KOPT-K1 (cell line): ENCODE results near the gene LSMEM2.
"Not testable (repeated sequence)": the region's sequence is repeated elsewhere in the genome, so short reads cannot be mapped to it uniquely, and the experiment has no call there.

Experiments
- H3K27ac ChIP-seq: fragments of 200-600 bp; sonication (generic); 2 replicates; pipeline ENCODE4 v1.5.1; 2016; ENCODE audit warnings: antibody characterized with exemption, mild to moderate bottlenecking, low read depth, low read length; ENCODE audit not compliant: poor library complexity, severe bottlenecking
- H3K36me3 ChIP-seq: fragments of 200-600 bp; sonication (generic); 2 replicates; pipeline ENCODE4 v1.5.1; 2017; ENCODE audit warnings: antibody characterized with exemption, mild to moderate bottlenecking, low read length, moderate library complexity; ENCODE audit not compliant: insufficient read depth
- H3K9me3 ChIP-seq: fragments of 200-600 bp; sonication (generic); 2 replicates; pipeline ENCODE4 v1.5.1; 2017; ENCODE audit warnings: antibody characterized with exemption, low read length, mild to moderate bottlenecking; ENCODE audit not compliant: insufficient read depth, poor library complexity, severe bottlenecking

LSMEM2 gene

DNA sequence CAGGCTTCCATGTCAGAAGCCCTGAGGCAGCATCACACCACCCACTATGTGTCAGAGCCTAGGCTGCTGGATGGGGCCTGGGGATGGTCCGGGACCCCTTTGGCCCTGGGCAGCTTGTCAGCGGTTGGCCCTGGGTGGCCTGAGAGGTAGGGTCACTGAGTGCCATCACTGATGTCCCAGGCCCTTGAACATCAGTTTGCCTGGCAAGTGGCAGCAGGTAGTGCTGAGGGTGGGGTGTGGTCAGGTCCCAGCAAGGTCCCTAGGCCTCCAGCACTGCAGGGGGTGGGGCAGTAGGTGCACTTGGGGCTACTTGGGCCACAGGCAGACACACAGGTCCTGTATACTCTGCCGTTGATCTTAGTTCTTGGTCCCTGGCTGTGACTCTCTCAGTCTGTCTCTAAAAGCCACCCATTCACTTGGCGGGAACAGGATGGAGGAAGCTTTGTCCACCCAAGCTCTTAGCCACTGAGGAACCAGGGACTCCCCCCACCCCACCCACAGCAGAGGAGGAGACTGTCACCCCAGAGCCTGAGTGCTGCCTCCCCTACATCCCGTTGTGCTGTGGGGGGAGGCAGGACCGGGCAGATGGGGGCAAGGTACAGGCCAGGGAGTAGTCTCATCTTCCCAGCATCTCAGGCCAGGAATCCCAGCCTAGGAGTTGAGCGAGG, 37.0 kb upstream of the LSMEM2 start:
- peaks cover 57% of the 10 kb centered on the region for H3K36me3 ChIP-seq
- H3K9me3 ChIP-seq = no peaks in the 10 kb centered on the region
- peak overlapping the region; percentile 36 for H3K27ac ChIP-seq

GRCh38 chr3:50242381-50242770, 36.5 kb upstream of the LSMEM2 start:
- Histone ChIP-seq H3K27ac (peak overlapping the region; percentile 36), H3K9me3 (no peaks in the 10 kb centered on the region), H3K36me3 (peaks cover 61% of the 10 kb centered on the region)

DNA sequence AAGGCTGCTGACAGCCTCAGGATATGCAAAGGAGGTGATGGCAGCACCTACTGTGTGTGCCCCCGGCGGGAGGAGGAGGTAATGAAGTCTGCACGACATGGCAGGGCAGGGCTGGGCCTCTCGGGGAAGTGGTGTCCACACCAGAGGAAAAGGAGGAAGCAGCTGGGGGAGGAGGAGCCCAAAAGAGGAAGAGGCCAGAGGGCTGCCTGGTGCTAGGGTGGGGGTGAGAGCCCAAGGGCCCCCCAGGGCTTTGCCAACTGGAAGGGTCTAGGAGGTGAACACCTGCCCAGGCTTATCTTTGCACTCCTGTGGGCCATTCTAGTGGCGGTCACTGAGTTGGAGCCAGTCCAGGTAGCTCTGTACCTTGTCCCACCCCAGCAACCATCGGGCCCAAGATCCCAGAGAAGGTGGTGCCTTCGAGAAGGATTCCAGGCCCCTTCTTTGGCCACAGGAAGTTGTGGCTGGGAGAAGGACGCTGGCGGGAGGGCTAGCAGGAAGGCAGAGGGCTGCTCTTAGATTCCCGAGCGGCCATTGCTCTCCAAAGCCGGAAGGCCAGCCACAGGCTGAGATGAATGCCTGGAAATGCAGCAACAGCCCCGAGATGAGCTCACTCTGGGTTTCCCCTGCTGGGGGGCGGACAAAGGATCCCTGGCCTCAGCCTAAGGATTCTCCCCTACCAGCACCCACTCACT, 35.9 kb upstream of the LSMEM2 start:
- peak overlapping the region; percentile 36 for H3K27ac ChIP-seq
- peaks cover 67% of the 10 kb centered on the region for H3K36me3 ChIP-seq
- H3K9me3 ChIP-seq = no peaks in the 10 kb centered on the region

DNA sequence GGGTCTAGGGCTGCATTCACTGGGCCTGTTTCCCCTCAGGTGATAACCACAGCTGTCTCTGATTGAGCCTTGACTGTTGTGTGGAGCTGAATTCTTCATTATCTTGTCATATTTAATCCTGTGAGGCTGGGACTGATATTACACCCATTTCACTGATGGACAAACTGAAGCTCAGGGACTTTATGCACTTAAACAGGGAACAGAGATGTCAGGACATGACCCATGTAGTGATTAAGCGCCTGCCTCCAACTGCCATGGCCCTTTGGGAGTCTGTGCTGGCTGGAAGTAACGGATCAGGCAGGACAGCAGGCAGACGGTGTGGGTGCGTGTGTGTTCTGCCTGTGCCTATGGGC, 35.4 kb upstream of the LSMEM2 start:
- peaks cover 72% of the 10 kb centered on the region for H3K36me3 ChIP-seq
- H3K9me3 ChIP-seq = no peaks in the 10 kb centered on the region
- H3K27ac ChIP-seq = peak overlapping the region; percentile 36

DNA sequence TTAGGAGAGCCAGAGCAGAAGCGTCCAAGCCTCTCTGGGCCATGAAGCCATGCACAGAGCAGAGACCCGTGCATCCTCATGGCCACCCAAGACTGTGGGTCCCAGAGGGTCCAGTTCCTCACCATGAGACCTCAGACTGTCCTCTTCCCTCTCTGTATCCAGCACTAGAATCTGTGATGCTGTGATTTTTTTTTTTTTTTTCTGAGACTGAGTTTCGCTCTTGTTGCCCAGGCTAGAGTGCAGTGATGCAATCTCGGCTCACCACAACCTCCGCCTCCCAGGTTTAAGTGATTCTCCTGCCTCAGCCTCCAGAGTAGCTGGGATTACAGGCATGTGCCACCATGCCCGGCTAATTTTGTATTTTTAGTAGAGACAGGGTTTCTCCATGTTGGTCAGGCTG, 34.1 kb upstream of the LSMEM2 start:
- not testable (repeated sequence) for H3K9me3 ChIP-seq
- Histone ChIP-seq H3K27ac (peak overlapping the region; percentile 7), H3K36me3 (peaks cover 73% of the 10 kb centered on the region)

DNA sequence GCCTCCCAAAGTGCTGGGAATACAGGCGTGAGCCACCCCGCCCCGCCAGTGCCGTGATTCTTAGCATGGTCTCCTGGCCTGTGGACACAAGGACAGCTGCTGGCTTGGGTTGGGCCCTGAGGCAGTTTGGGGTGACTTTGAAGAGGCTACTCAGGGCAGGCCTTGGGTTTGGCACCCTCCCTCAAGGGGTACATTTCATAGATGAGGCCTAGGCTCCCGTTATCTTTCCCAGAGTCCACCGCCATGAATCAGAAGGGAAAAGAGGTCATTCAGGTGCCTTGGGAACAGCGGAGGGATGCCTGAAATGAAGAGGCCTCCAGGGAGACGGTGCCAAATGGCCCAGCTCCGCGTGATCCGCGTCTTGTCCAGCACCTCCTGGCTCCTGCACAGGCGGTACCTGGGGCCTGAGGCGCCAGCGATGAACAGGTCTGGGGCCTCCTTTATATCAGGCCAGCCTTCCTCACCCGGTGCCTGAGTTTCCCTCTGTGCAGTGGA, 33.6 kb upstream of the LSMEM2 start:
- Histone ChIP-seq H3K36me3 (peaks cover 73% of the 10 kb centered on the region), H3K27ac (peak overlapping the region; percentile 75), H3K9me3 (no peaks in the 10 kb centered on the region)

DNA sequence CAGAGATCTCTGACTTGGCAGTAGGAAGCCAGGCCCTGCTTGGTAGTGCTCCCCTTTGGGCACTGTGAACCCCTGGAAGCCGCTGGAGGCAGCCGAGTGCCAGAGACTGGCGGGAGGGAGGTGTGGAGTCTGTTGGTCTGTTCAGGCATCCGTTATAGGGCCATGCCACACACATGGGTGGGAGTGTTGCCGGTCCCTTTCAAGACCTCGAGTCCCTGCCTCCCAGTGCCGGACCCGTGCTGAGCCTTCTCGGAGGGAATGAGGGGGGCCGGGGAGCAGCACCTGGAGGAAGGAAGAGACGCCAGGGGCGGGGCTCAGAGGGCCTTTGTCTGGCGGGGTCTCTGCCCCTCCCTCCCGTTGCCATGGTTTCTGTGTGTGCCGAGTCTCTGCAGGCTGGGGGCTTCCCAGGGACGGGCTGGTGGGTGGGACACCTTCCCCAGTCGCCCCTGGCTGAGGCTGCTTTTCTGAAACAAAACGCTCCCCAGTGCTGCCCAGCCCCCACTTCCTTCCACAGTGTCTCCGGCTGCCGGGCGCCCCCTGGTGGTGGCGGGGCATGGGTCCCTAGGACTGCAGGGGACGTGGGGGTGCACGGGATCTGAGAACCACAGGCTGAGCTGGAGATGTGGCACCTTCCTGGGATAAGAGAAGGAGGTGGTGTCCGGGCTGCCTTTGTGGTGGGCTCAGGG, 32.9 kb upstream of the LSMEM2 start:
- peaks cover 73% of the 10 kb centered on the region for H3K36me3 ChIP-seq
- no peaks in the 10 kb centered on the region for H3K9me3 ChIP-seq
- peak overlapping the region; percentile 75 for H3K27ac ChIP-seq

DNA sequence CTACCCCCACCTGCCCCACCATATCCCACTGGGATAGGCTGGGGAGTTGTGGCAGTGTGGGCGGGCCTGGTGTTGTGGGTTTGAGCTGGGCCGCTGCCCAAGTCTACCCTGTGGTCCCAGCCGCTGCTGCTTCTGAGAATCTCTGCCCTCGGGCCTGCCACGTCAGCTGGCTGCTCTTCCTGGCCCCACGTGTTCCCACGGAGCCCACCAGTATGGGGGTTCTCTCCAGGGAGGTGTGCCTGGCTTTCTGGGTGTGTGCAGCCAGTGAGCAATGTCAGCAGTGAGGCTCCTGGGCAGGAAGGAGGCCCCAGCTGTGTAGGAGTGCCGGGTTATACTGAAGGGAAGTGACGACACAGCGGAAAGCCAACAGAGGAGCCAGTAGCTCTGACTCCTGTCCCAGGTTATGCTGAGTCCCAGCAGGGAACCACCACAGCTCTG, 32.4 kb upstream of the LSMEM2 start:
- peaks cover 73% of the 10 kb centered on the region for H3K36me3 ChIP-seq
- peak overlapping the region; percentile 75 for H3K27ac ChIP-seq
- H3K9me3 ChIP-seq = no peaks in the 10 kb centered on the region

- Histone ChIP-seq H3K9me3 (no peaks in the 10 kb centered on the region), H3K27ac (no peak overlapping the region), H3K36me3 (peaks cover 75% of the 10 kb centered on the region)
Observed at GRCh38 chr3:50248387-50248786, 30.5 kb upstream of the LSMEM2 start.

DNA sequence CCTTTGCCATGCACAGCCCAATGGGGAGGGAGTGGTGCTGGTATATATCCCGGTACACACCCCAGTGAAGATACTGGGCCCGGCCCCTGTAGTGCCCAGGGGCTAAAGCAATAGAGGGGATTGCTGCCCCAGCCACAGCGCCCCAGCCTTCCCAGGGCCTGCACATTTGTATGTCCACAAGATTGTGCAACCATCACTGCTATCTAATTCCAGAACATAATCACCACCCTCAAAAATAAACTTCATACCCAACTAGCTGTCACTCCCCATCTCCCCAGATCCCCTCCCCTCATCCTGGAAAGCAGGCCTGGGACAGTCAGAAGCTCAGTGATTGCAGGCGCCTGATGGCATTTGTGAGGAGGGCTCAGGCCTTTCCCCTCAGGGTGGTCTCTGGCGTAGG, 29.4 kb upstream of the LSMEM2 start:
- Histone ChIP-seq H3K9me3 (no peaks in the 10 kb centered on the region), H3K27ac (no peak overlapping the region), H3K36me3 (peaks cover 77% of the 10 kb centered on the region)

GRCh38 chr3:50250514-50250913, 28.4 kb upstream of the LSMEM2 start:
- Histone ChIP-seq H3K27ac (no peak overlapping the region), H3K36me3 (peaks cover 86% of the 10 kb centered on the region), H3K9me3 (no peaks in the 10 kb centered on the region)

DNA sequence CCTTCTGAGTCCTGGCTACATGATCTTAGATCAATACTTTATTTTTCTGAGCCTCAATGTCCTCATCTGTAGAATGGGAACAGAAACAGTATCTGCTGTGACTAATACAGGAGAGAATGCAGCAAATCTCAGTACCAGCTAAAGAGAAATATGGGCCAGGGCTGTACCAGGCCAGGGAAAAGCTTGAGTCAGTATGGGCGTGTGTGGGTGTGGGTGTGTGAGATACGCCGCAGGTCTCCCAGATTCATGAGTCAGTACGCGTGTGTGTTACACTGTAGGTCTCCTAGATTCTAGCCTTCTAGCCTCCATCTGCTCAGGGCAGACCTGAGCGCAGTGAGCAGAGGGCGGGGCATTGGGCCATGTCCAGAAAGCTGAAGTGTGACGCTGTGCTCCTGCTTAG, 27.7 kb upstream of the LSMEM2 start:
- peaks cover 93% of the 10 kb centered on the region for H3K36me3 ChIP-seq
- H3K27ac ChIP-seq = no peak overlapping the region
- H3K9me3 ChIP-seq = no peaks in the 10 kb centered on the region

DNA sequence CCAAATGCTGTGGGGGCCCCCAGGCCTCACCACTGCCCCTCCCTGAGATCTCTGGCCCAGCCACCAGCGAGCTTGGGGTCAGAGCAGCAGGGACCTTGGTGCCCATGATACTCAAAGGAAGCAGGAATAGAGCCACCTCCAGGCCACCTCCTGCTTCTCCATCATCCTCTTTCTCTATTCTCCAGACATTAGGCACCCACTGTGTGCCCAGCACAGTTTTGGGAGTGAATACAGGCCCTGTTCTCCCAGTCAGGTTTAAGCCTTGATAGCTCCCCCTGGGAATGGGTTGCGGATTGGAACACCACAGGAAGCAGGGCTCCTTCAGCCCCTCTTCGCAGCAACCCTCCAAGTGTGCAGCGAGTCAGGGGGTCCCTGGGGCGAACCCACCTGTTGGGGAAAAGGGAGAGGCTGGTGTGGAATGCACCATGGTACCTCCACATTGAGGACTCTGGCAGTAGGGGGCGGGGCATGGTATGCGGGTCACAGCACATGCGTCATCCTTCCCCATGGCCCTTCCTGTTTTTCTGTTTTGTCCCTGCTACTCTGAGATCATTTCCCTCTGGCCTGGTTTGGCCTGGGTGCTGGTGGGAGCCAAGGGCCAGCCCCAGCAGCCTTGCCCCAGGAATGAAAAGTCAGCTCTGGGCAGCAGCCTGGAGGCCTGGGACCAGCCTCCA, 24.2 kb upstream of the LSMEM2 start:
- Histone ChIP-seq H3K27ac (no peak overlapping the region), H3K36me3 (peaks cover 100% of the 10 kb centered on the region), H3K9me3 (no peaks in the 10 kb centered on the region)

DNA sequence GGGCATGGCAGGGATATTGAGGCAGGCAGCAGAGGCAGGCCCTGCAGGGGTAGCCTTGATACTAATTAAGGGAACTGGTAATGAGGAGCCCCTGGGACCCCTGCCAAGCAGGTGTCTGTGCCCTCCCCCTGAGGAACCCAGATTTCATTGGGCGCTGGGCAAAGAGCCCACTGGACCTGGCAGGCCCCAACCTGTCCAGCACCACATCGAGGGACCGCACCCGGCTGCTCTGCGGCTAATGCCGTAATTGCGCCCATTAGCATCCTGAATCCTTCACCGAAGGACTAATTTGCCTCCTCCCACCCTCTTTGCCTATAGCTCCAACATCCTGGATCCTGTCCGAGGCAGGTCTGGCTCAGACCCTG, 23.7 kb upstream of the LSMEM2 start:
- peaks cover 96% of the 10 kb centered on the region for H3K36me3 ChIP-seq
- no peak overlapping the region for H3K27ac ChIP-seq
- H3K9me3 ChIP-seq = no peaks in the 10 kb centered on the region
